GM21515 (cell line): ENCODE measurements around the gene GNA15.

Source experiments
- ATAC-seq: cut with Tn5 transposase; IDR thresholded peaks from one replicate; pipeline ENCODE4 v1.9.1; 2021; ENCODE audit not compliant: unreplicated experiment

The GNA15 gene

GRCh38 chr19:3105641-3106508, 30.0 kb upstream of the GNA15 start:
- ATAC-seq: no peak

- no peak for ATAC-seq
These were observed 29.2 kb upstream of the GNA15 start for GRCh38 chr19:3106509-3107141.

GRCh38 chr19:3107658-3108057, 28.2 kb upstream of the GNA15 start:
- ATAC-seq: no peak

- no peak for ATAC-seq
These were observed 27.1 kb upstream of the GNA15 start for GRCh38 chr19:3108775-3109174.

GRCh38 chr19:3109491-3109890, 26.3 kb upstream of the GNA15 start:
- ATAC-seq: no peak

- ATAC-seq: no peak
These were observed 25.6 kb upstream of the GNA15 start for GRCh38 chr19:3110126-3110825.

GRCh38 chr19:3111586-3112247, 24.1 kb upstream of the GNA15 start:
- no peak for ATAC-seq

GRCh38 chr19:3112375-3113099, 23.3 kb upstream of the GNA15 start:
- ATAC-seq: no peak

GRCh38 chr19:3113100-3114017, 22.5 kb upstream of the GNA15 start:
- ATAC-seq: no peak

GRCh38 chr19:3114018-3114726, 21.7 kb upstream of the GNA15 start:
- ATAC-seq: no peak

GRCh38 chr19:3114811-3115210, 21.0 kb upstream of the GNA15 start:
- ATAC-seq: no peak

GRCh38 chr19:3115411-3115810, 20.4 kb upstream of the GNA15 start:
- ATAC-seq: no peak

- no peak for ATAC-seq
These were observed 19.8 kb upstream of the GNA15 start for GRCh38 chr19:3115916-3116602.

- ATAC-seq: no peak
These were observed 19.2 kb upstream of the GNA15 start for GRCh38 chr19:3116621-3117020.

GRCh38 chr19:3117716-3118115, 18.1 kb upstream of the GNA15 start:
- ATAC-seq: no peak

- ATAC-seq: no peak
These were observed 17.4 kb upstream of the GNA15 start for GRCh38 chr19:3118232-3119070.

GRCh38 chr19:3119071-3119595, 16.7 kb upstream of the GNA15 start:
- no peak for ATAC-seq
